HG02623 (cell line): Measurements from ENCODE around the gene UQCR11.

Experiments used
- ATAC-seq: cut with Tn5 transposase; IDR thresholded peaks from one replicate; pipeline ENCODE4 v1.9.1; 2021; ENCODE audit warnings: moderate library complexity; ENCODE audit not compliant: unreplicated experiment

UQCR11 gene

DNA sequence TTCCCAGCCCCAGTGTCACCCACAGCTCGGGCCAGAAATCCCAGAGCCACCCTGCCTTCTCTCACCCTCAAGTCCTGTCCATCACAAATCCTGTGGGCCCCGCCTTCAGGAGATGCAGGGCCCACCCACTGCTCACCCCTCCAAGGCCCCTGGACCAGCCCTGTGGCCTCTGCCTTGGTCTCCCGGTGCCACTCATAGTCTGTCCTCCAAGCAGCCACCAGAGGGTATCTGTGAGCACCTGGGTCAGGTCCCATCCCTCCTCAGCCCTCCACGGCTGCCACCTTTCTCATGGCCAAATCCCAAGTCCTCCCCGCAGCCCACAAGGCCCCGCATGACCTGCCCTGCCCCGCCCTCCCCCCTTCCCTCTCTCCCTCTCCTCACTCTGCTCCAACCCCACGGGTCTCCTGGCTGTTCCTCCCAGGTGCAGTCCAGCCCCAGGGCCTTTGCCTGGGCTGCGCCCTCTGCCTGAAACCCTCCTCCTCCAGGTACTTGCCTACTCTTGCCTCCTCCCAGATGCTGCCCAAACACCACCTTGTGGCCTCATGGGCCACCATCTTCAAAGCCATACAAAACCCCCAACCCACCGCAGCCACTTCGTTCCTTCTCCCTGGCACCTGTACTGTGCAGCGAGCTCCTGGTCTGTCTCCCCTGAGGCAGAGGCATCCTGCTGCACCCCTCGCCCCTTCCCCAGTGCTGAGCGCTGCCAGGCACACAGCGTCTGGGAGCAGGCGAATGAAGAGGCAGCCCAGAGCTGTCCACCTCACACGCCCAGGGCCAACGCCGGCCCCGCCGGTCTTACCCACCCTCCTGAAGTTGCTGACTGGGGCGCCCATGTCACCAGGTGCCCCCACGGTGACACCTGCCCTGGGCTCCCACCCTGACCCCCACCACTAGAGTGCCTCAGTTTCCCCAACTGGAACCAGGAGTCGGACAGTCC lies 13.2 kb upstream of the UQCR11 start:
- ATAC-seq, result no peak

DNA sequence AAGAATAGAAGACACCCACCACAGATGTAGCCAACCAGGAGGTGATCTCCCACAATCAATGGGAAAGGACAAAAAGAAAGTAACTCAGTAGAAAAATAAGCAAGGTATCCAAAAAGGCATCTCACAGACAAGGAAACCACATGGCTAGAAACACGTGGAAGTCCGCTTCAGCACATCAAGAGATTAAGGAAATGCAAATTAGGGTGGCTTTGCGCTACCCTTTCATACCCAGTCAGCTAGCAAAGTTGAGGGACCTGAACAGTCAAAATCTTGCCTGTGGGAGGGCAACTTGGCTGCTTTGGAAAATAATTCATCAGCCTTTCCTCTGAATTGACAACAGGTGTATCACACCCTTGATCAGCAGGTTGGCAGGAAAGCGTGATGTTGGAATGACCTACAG lies 11.6 kb upstream of the UQCR11 start:
- no peak for ATAC-seq

DNA sequence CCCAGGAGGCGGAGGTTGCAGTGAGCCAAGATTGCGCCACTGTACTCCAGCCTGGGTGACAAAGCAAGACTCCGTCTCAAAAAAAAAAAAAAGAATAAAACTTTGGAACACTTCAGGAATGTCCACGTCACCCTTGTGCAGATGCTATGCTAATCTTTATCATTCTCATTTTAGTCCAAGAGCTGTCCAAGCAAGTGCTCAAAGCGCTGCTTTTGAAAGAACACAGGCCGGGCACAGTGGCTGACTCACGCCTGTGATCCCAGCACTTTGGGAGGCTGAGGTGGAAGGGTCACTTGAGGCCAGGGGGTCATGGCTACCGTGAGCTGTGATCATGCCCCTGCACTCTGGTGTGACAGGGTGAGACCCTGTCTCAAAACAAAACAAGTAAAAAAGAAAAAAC lies 11.1 kb upstream of the UQCR11 start:
- ATAC-seq, result no peak

DNA sequence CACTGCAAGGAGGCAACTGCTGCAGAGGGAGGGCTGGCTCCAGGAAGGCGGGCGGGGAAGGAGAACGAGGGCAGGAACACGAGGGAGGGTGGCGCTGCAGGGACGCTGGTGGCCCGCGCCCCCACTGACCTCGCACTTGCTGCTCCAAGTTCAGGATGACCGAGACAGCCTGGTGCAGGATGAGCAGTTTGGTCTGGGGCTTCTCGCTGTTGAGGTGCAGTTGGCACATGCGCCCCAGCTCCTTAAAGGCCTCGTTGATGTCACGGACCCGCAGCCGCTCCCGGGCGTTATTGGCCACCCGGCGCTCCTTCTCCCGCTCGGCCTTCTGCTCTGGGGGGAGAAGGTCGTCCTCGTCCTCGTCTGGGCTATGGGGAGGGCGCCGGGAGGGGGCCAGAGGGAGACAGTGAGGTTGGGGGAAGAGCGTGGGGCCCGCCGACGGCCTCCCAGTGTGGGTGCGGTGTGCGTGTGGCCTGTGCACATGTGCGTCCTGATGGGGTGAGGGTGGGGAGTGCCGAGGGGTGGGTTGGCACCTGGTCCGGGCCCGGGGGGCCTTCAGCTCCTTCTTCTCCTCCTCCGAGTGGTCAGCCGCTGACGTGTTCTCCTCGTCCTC lies 10.0 kb upstream of the UQCR11 start:
- no peak for ATAC-seq

DNA sequence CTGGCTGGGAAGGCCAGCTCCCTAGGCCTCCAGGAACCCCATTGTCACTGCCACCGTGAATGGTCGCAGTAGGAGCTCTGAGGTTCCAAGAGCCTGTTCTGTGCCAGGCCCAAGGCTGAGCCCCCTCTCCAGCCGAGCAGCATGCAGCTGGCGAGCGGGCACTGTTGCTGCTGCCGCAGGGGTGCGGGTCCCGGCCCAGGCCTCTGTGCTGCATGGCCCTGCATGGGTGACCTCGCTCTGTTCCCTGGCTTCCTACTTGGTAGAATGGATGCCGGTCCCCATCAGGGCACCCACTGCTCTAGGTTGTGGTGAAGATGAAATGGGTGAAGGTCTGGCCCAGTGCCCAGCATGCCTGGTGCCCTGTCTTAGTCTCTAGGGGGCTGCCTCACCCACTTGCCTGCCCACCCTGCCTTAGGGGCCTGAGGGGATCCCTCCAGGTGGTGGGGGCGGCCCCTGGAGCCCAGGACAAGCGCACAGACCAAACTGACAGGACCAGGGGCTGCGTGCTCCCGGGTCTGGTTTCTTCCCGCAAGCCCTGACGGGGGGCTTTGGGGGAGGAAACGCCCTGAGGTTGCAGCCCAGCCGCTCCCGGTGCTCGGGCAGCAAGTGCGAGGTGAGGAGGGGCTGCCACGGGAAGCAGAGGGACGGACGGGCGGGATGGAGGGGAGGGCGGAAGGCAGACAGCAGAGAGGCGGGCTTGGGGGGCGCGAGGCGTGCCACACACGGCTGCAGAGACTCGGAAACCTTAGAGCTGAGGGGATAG lies 8.7 kb upstream of the UQCR11 start:
- no peak for ATAC-seq

DNA sequence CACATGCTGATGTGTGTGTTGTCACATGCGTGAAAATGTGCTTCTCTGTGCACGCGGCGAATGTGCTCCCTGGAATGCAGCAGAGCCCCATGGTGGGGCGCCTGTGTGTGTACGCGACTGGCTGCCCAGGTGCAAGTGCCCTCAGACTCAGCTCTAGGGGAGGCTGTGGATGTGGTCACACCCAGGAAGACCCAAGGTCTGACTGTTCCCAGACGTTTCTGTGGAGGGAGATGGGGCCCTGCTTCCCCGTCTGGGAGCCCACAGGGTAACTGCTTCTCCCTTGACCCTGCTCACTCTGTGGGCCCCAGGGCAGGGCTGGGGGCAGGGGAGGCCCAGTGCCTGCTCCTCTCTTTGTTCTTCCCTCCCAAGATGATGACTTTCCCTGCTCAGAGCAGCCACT lies 7.9 kb upstream of the UQCR11 start:
- no peak for ATAC-seq

DNA sequence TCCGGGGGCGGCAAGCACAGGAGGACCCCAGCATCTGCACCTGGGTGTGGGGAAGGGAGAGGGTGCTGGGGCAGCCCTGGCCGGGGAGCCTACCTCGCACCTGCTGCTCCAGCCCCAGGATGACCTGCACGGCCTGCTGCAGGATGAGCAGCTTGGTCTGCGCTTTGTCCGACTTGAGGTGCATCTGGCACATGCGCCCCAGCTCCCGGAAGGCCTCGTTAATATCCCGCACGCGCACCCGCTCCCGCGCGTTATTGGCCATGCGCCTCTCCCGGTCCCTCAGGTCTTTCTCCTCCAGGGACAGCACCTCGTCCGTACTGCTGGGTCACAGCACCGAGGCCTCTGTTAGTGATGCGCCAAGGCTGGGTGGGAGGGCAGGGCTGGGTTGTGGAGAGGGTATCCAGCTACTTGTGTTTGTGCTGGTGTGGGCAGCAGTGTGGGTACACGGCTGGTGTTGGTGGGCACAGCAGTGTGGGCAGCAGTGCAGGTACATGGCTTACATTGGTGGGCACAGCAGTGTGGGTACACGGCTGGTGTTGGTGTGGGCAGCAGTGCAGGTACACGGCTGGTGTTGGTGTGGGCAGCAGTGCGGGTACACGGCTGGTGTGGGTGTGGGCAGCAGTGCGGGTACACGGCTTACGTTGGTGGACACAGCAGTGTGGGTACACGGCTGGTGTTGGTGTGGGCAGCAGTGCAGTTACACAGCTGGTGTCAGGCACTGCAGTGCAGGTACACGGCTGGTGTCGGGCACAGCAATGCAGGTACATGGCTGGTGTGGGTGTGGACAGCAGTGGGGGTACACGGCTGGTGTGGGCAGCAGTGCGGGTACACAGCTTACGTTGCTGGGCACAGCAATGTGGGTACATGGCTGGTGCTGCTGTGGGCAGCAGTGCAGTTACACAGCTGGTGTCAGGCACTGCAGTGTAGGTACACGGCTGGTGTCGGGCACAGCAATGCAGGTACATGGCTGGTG lies 7.1 kb upstream of the UQCR11 start:
- no peak for ATAC-seq

DNA sequence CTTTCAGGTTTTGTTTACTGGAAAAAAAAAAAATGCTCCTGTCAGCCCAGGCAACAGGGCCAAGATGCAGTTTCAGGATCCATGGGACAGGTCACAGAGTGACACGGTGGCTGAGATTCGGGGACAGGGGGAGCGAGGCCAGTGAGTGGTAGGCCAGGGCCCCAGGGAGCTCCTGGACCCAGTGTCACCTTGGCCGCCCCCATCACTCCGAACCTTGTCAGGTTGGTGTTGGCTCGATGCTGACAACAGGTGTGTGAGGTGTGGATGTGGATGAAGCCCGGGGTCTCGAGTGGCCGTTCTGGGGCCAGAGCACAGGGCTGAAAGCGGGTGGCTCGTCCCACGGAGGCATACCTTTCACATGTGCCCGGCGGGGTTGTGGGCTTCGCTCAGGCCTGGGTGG lies 6.1 kb upstream of the UQCR11 start:
- ATAC-seq, result no peak

DNA sequence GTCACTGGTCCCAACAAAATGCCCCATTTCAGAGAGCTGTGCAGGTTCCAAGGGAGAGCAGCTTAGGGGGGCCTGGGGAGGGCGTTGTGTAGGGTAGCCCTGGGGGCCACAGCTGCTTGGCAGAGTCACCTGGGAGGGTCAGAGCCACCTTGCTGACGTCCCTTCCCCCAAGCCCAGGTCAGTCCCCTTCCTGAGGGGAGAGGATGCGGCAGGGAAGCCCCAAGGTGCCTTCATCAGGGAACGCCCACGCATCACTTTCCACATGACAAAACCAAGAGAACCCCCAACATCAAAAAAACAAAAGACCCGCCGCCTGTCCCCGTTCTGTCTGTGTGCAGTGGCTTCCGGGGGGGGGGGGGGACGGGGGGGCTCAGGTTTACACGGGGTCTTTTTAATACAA lies 5.3 kb upstream of the UQCR11 start:
- ATAC-seq, result no peak

DNA sequence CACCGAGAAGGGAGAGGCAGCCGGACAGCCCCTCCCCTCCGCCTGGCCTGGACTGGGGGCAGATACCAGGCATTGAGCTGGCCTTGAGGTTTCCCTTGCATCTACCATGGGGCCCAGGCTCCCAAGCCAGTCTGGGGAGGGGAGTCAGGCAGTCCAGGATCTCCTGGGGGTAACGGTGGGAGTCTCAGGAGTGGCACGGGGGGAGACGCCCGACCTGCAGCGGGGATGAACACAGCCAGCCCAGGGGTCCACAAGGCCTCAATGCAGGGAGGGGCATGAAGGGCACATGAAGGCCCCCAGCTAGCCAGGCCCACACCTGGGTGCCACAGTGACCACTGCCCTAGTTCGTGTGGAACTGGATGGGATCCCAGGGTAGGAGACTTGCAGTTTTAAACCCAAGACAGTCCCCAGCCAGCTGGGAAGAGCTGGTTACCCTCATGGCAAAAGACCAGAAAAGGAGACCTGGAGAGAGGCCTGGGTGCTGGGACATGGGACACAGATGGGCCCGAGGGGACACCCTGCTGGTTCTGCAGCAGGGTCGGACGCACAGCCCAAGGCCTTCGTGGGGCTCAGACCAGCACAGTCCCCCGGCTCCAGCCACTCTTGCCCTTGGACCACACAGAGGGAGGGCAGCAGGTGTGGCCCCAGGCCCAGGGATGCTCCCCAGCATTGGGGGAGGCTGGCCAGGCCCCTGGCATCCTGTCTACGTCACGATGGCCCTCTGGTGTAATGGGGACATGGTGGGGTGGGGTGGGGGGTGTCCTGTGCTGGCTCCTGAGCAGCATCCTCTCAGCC lies 4.6 kb upstream of the UQCR11 start:
- ATAC-seq, result no peak

DNA sequence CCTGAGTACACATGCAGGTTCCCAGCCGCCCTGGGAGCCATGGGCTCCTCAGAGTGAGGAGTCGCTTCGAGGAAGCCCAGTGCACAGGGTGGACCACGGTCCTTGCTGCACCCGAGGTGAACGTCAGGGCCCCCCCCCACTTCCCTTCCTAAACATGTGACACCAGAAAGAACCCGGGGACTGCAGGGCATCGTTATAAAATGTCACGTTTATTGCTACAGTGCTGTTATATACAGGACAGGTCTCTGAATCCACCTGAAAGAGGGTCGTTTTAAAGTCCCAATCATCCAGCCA lies 3.8 kb upstream of the UQCR11 start:
- no peak for ATAC-seq

DNA sequence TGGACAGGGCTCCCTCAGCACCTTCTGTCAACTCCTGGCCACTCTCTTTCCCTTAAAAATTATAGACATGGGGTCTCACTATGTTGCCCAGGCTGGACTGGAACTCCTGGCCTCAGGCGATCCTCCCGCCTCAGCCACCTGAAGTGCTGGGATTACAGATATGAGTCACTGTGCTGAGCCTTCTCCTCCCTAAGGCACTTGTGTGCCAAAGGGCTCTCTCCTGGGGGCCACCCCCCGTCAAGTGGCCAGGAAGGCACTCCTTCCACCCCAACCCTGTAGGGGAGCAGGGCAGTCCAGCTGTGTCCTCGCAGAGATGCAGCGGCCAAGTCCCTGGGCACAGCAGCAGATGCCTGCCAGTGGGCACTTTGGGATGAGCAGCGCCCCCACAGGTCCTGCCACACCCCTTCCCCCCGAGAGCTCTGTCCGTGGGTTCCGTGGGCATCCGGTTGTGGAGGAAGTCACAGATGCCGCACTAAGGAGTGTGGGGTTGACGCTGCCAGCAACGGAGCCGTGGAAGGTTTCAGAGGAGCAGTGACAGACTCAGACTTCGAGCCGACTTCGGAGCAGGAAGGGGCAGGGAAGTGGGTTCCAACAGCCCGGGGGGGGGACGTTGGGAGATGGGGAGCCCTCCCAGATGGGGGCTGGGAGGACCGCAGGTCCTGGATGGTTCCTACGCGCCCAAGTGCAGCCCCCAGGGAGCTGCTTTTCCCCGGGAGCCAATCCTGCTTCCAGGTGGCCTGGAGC lies 3.3 kb upstream of the UQCR11 start:
- ATAC-seq, result no peak

DNA sequence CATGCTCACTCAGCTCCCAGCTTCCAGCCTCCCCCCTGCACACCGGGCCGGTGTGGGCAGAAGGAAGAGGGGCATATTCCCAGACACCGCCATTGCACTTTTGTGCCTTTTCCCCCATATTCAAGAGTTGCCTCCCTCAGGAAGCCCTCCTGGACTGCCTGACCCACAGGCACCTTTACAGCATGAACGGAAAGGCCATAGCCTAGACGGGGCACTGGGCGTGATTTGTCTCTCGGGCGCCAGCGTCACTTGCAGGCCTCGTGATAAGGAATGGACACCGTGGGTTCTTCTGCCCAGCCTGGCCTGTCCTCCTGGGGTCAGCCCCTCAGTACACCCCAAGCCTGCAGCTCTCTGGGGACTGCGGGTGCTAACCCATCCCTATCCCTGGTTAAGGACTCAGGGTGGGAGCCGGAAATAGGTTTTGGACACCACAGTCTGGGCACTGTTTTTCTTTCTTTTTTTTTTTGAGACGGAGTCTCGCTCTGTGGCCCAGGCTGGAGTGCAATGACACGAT lies 933 bp upstream of the UQCR11 start:
- no peak for ATAC-seq

DNA sequence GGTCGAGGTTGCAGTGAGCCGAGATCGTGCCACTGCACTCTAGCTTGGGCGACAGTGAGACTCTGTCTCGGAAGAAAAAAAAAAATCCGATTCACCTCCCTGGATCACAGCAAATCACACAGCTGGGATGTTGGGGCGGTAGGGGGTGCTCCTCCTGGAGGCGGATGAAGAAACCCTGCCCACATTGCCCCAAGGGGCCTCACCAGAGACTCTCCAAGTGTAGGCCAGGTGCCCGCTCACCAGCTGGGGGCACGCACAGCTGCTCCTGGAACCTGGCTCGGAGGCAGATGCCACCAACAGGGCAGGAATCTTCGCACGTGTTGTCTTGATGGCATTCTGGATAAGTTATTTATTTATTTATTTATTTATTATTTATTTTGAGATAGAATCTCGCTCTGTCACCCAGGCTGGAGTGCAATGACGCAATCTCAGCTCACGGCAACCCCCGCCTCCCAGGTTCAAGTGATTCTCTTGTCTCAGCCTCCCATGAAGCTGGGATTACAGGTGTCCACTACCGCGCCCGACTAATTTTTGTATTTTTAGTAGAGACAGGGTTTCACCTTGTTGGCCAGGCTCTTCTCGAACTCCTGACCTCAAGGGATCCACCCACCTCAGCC lies 3.1 kb downstream of the UQCR11 start:
- ATAC-seq, result no peak

DNA sequence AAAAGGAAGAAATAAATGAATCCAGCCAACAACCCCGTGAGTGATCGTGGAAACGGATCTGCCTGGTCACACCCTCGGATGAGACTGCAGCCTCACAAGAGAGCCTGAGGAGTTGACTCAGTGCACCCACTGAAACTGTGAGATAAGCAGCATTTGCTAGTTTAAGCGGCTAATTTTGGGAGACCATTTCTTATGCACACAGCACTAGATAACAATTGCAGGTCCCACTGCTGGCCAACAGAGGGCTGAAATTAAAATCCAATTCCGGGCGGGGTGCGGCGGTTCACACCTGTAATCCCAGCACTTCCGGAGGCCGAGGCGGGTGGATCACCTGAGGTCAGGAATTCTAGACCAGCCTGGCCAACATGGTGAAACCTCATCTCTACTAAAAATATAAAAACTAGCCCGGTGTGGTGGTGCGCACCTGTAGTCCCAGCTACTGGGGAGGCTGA lies 3.6 kb downstream of the UQCR11 start:
- ATAC-seq, result no peak

DNA sequence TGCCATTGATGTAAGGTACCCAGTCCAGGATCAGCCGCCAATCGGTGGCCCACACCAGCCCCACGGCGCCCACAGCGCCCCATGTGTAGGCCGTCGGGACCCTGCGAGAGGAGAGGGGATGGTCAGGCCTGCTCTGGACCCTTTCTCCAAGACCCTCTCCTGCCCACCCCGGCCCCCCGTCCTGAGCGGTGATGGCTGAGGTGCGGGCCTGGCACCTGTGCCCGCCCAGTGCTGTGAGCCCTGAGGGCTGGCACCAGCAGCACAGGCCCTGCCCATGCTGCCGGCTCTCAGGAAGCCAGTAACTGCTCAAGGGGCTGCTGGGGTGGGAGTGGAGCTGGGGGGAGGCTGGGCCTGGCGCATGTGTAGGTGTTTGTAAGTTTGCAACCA lies 5.8 kb downstream of the UQCR11 start:
- ATAC-seq, result no peak

DNA sequence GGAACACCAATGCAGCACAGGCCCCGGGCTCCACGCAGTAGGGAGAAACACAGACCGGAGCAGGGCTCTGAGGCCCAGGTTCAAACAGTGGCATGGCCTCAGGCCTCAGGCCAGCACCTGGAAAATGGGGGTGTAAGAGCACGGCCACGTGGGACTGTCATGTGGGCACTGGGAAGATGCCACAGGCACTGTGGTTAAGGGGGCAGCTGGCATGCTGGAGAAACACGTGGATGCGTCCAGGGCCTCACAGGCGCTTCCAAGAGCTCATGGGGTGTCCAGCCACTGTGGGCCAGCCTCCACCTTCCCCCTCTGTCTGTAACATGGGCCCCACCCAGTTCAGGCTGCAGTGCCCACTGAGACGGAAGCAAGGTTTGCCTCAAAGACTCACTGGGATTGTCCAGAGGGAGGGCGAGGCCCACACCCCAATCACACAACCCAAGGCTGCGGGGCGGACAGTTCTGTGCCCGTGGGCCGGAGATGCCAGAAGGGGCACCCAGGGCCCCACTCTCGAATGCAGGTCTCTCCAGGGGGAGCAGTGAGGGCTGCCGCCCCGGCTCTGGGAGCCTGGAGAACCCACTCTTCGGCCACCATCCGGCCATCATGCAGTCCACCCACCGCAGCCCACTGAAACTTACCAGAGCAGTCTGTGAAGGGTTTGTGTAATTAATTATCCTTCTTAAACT lies 6.3 kb downstream of the UQCR11 start:
- no peak for ATAC-seq

DNA sequence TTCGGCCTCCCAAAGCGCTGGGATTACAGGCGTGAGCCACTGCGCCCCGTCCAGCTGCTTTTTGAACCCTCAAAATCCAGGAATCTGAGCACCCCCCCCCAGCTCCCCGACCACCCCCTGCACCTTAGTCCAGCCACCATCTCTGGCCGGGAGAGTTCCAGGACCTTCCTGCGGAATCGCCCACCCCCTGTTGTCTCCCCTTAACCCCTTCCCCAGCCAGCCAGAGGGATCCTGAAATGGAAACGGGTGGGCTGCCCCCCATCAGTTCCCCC lies 11.8 kb downstream of the UQCR11 start:
- no peak for ATAC-seq
